ENCODE results near the gene ARHGAP6. TPM values are rescaled to one million over a fixed set of nuclear protein-coding genes. Genes with fewer than 3 reads are reported as not detected.

The ARHGAP6 gene
- total and polyA plus RNA-seq, 2 of the 13 experiments (the other 11 are each of a cell fraction or from before 2014, with no cell fraction given), result 0.11 TPM; not detected in 1

- TF ChIP-seq THAP9 (CRISPR knock-in tag; IDR thresholded peaks at IDR 0.05; ENCODE audit: borderline replicate concordance), result no peak
- TF ChIP-seq NFYB (CRISPR knock-in tag; IDR thresholded peaks at IDR 0.05), result no peak
- no peak for TF ChIP-seq AFF4 (CRISPR knock-in tag; IDR thresholded peaks at IDR 0.05)
These were observed 227.4 kb downstream of the ARHGAP6 start (continued) for GRCh38 chrX:11438380-11438723.

GRCh38 chrX:11437642-11438379 is 227.9 kb downstream of the ARHGAP6 start:
- H3K27ac ChIP-seq (ENCODE audit: extremely low read length, insufficient read depth, low read length), result no peak overlapping the region
- no peak for FAIRE-seq
- BruUV-seq (replicated peaks), result no TSS peak
- TF ChIP-seq ZBTB42 (CRISPR knock-in tag; IDR thresholded peaks at IDR 0.05) (no peak), ZNF235 (CRISPR knock-in tag; IDR thresholded peaks at IDR 0.05; ENCODE audit: borderline replicate concordance) (no peak), SOX13 (IDR thresholded peaks at IDR 0.05) (no peak), SOX13 (CRISPR knock-in tag; conservative IDR thresholded peaks at IDR 0.05 in 1 of 2, IDR thresholded peaks at IDR 0.05 in 1 of 2) (no peak), ATAD3A (CRISPR knock-in tag; IDR thresholded peaks at IDR 0.05) (no peak), ARNT2 (CRISPR knock-in tag; IDR thresholded peaks at IDR 0.05; ENCODE audit: low read depth) (no peak)
- TF ChIP-seq, protein P1, sequence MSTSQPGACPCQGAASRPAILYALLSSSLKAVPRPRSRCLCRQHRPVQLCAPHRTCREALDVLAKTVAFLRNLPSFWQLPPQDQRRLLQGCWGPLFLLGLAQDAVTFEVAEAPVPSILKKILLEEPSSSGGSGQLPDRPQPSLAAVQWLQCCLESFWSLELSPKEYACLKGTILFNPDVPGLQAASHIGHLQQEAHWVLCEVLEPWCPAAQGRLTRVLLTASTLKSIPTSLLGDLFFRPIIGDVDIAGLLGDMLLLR (CRISPR knock-in tag; IDR thresholded peaks at IDR 0.05), result no peak

More at GRCh38 chrX:11437642-11438379, 227.9 kb downstream of the ARHGAP6 start:
- no peak overlapping the region for H3K9ac ChIP-seq (ENCODE audit: insufficient read depth, low read depth, low read length)
- H2AFZ ChIP-seq (ENCODE audit: low read length), result no peak overlapping the region
- H3K27me3 ChIP-seq (ENCODE audit: control insufficient read depth in 1 of 2, insufficient read depth in 2 of 2, low read length in 2 of 2), result no peaks in the 10 kb centered on the region
- intact Hi-C loops (cut with micrococcal nuclease; ENCODE audit: unreplicated experiment), result no loop called here
- H3K4me1 ChIP-seq (ENCODE audit: insufficient read depth, low read length), result no peaks in the 10 kb centered on the region
- DNase-seq (ENCODE audit: low spot score) (peak; percentile 19), ATAC-seq (peak; percentile 80)
- CTCF ChIA-PET (ENCODE audit: low intra/inter-chr PET ratio, low total read pairs), result no interaction called here
- no peaks in the 10 kb centered on the region for H3K79me2 ChIP-seq (ENCODE audit: insufficient read depth, low read length)
- in situ Hi-C loops (cut with HindIII; ENCODE audit: extremely low pct_ligation_motif_present, low pct_unique_long_range_greater_than_20kb), result no loop called here
- no peak overlapping the region for H3K4me3 ChIP-seq (replicated peaks in 1 of 3; ENCODE audit: insufficient read depth in 1 of 3, low read depth in 2 of 3, low read length in 3 of 3)
- H3K4me2 ChIP-seq (ENCODE audit: low read depth, low read length), result peak overlapping the region; percentile 7; the same call in 1 of the 2 replicates
- 71% methylated on average over 7 of the region's 15 CpGs for WGBS (ENCODE audit: low lambda C conversion rate)
- H3K9me3 ChIP-seq (ENCODE audit: low read length), result no peaks in the 10 kb centered on the region
- no peaks in the 10 kb centered on the region for H3K36me3 ChIP-seq (replicated peaks in 1 of 2; ENCODE audit: control insufficient read depth in 1 of 2, insufficient read depth in 2 of 2, low read length in 2 of 2)
- POLR2A ChIA-PET, result no interaction called here
- H4K20me1 ChIP-seq (ENCODE audit: insufficient read depth, low read length), result no peaks in the 10 kb centered on the region

Measured in HepG2 (cell line).